ENCODE data around the gene GMEB1.
A peak's percentile ranks its signal among the peaks of the same experiment; 100 is the strongest.
"Not testable (repeated sequence)": the region's sequence is repeated elsewhere in the genome, so short reads cannot be mapped to it uniquely, and the experiment has no call there.

GMEB1 gene

GRCh38 chr1:28668191-28668955 is at the start of gene GMEB1:
Gene GMEB1, plus strand, starts transcription at chr1:28668784. Its CDS starts 14,829 bp downstream, at chr1:28683613.
- Mint-ChIP-seq H3K27ac (peak within 1 kb of the TSS; percentile 98), H3K4me3 (peak within 1 kb of the TSS; percentile 87), H3K9me3 (no peaks in the 10 kb centered on the region), H3K4me1 (peaks cover 12% of the 10 kb centered on the region), H3K36me3 (peaks cover 31% of the 10 kb centered on the region)
- ATAC-seq (peak; percentile 87), DNase-seq (ENCODE audit: low spot score in 2 of 2) (peak; percentile 83 to 91)

- H3K27ac Mint-ChIP-seq: peak overlapping the region; percentile 54
- peaks cover 12% of the 10 kb centered on the region for H3K36me3 Mint-ChIP-seq
- no peak overlapping the region for H3K4me3 Mint-ChIP-seq
- no peak for DNase-seq (ENCODE audit: low spot score in 2 of 2)
- H3K4me1 Mint-ChIP-seq: peaks cover 9% of the 10 kb centered on the region
- ATAC-seq: no peak
- no peaks in the 10 kb centered on the region for H3K9me3 Mint-ChIP-seq
Observed at GRCh38 chr1:28631713-28632112, 36.9 kb upstream of the GMEB1 start.

GRCh38 chr1:28632560-28632959 is 36.0 kb upstream of the GMEB1 start:
- peaks cover 9% of the 10 kb centered on the region for H3K4me1 Mint-ChIP-seq
- H3K36me3 Mint-ChIP-seq: peaks cover 14% of the 10 kb centered on the region

GRCh38 chr1:28640766-28641165 is 27.8 kb upstream of the GMEB1 start:
- Mint-ChIP-seq H3K4me1 (peaks cover 32% of the 10 kb centered on the region), H3K4me3 (peak overlapping the region; percentile 100), H3K27ac (peak overlapping the region; percentile 14), H3K9me3 (no peaks in the 10 kb centered on the region), H3K36me3 (peaks cover 35% of the 10 kb centered on the region)
- DNase-seq (ENCODE audit: low spot score in 2 of 2) (no peak), ATAC-seq (no peak)

More at GRCh38 chr1:28632560-28632959, 36.0 kb upstream of the GMEB1 start:
- Mint-ChIP-seq H3K4me3 (no peak overlapping the region), H3K27ac (peak overlapping the region; percentile 54), H3K9me3 (no peaks in the 10 kb centered on the region)
- ATAC-seq: no peak
- no peak for DNase-seq (ENCODE audit: low spot score in 2 of 2)

GRCh38 chr1:28642056-28642846 is 26.3 kb upstream of the GMEB1 start:
- DNase-seq (ENCODE audit: low spot score in 2 of 2): no peak
- peaks cover 28% of the 10 kb centered on the region for H3K36me3 Mint-ChIP-seq
- H3K9me3 Mint-ChIP-seq: no peaks in the 10 kb centered on the region
- H3K4me1 Mint-ChIP-seq: peaks cover 32% of the 10 kb centered on the region
- H3K27ac Mint-ChIP-seq: peak overlapping the region; percentile 99
- peak; percentile 43 for ATAC-seq
- H3K4me3 Mint-ChIP-seq: peak overlapping the region; percentile 100

GRCh38 chr1:28642847-28643635 is 25.5 kb upstream of the GMEB1 start, which contains the start of gene TAF12:
Gene TAF12, minus strand, starts transcription at chr1:28643067. Its CDS starts 20,986 bp downstream, at chr1:28622081.
- DNase-seq (ENCODE audit: low spot score in 2 of 2): peak; percentile 70 to 91
- H3K36me3 Mint-ChIP-seq: peaks cover 35% of the 10 kb centered on the region
- no peaks in the 10 kb centered on the region for H3K9me3 Mint-ChIP-seq
- H3K4me3 Mint-ChIP-seq: peak within 1 kb of the TSS; percentile 100
- peak; percentile 93 for ATAC-seq
- peak within 1 kb of the TSS; percentile 99 for H3K27ac Mint-ChIP-seq
- peaks cover 36% of the 10 kb centered on the region for H3K4me1 Mint-ChIP-seq

- Mint-ChIP-seq H3K4me1 (peaks cover 47% of the 10 kb centered on the region), H3K27ac (peak overlapping the region; percentile 99), H3K36me3 (peaks cover 49% of the 10 kb centered on the region), H3K4me3 (peak overlapping the region; percentile 100), H3K9me3 (no peaks in the 10 kb centered on the region)
- no peak for DNase-seq (ENCODE audit: low spot score in 2 of 2)
- no peak for ATAC-seq
Observed at GRCh38 chr1:28644494-28644893, 24.1 kb upstream of the GMEB1 start.

GRCh38 chr1:28645406-28645805 is 23.2 kb upstream of the GMEB1 start:
- H3K9me3 Mint-ChIP-seq; H3K27ac Mint-ChIP-seq; ATAC-seq; DNase-seq (ENCODE audit: low spot score in 2 of 2); H3K4me3 Mint-ChIP-seq: not testable (repeated sequence)
- Mint-ChIP-seq H3K4me1 (peaks cover 47% of the 10 kb centered on the region), H3K36me3 (peaks cover 57% of the 10 kb centered on the region)

GRCh38 chr1:28646040-28646439 is 22.5 kb upstream of the GMEB1 start:
- peaks cover 57% of the 10 kb centered on the region for H3K36me3 Mint-ChIP-seq
- no peaks in the 10 kb centered on the region for H3K9me3 Mint-ChIP-seq
- H3K4me1 Mint-ChIP-seq: peaks cover 47% of the 10 kb centered on the region
- no peak overlapping the region for H3K4me3 Mint-ChIP-seq
- no peak for DNase-seq (ENCODE audit: low spot score in 2 of 2)
- no peak overlapping the region for H3K27ac Mint-ChIP-seq
- ATAC-seq: no peak

GRCh38 chr1:28648008-28648473 is 20.5 kb upstream of the GMEB1 start:
- peak; percentile 65 to 91 for DNase-seq (ENCODE audit: low spot score in 2 of 2)
- Mint-ChIP-seq H3K9me3 (no peaks in the 10 kb centered on the region), H3K4me1 (peaks cover 32% of the 10 kb centered on the region), H3K27ac (peak overlapping the region; percentile 100), H3K4me3 (peak overlapping the region; percentile 76), H3K36me3 (peaks cover 37% of the 10 kb centered on the region)
- peak; percentile 83 for ATAC-seq

- ATAC-seq (peak; percentile 85), DNase-seq (ENCODE audit: low spot score in 2 of 2) (peak; percentile 77 to 94)
- peak within 1 kb of the TSS; percentile 100 for H3K27ac Mint-ChIP-seq
- H3K9me3 Mint-ChIP-seq: no peaks in the 10 kb centered on the region
- H3K4me1 Mint-ChIP-seq: peaks cover 28% of the 10 kb centered on the region
- H3K4me3 Mint-ChIP-seq: peak within 1 kb of the TSS; percentile 76
- peaks cover 31% of the 10 kb centered on the region for H3K36me3 Mint-ChIP-seq
Observed at GRCh38 chr1:28648474-28649198, 19.9 kb upstream of the GMEB1 start, which contains the start of gene RNU11. Gene RNU11, plus strand, starts transcription at chr1:28648600.

- H3K9me3 Mint-ChIP-seq; H3K27ac Mint-ChIP-seq; H3K4me3 Mint-ChIP-seq; ATAC-seq; DNase-seq (ENCODE audit: low spot score in 2 of 2): not testable (repeated sequence)
- Mint-ChIP-seq H3K36me3 (peaks cover 22% of the 10 kb centered on the region), H3K4me1 (peaks cover 11% of the 10 kb centered on the region)
Observed at GRCh38 chr1:28653063-28653462, 15.5 kb upstream of the GMEB1 start.

- not testable (repeated sequence) for DNase-seq (ENCODE audit: low spot score in 2 of 2); H3K4me1 Mint-ChIP-seq; H3K27ac Mint-ChIP-seq; ATAC-seq; H3K9me3 Mint-ChIP-seq; H3K4me3 Mint-ChIP-seq
- peaks cover 13% of the 10 kb centered on the region for H3K36me3 Mint-ChIP-seq
Observed at GRCh38 chr1:28653870-28654269, 14.7 kb upstream of the GMEB1 start.
